Mesenchymal stem cell (in vitro differentiated cells and primary cell): ENCODE results near the gene EYA4.
A peak's percentile ranks its signal among the peaks of the same experiment; 100 is the strongest.

Experiments used
- DNase-seq: peaks from one replicate; pipeline ENCODE4 v3.0.0-alpha.2; 2013
- H2AFZ ChIP-seq: one replicate; pipeline ENCODE4 v1.6.1; 2013; ENCODE audit warnings: low read depth, mild to moderate bottlenecking, control low read depth, inconsistent platforms, low read length, moderate library complexity
- H2AK5ac ChIP-seq: 2 replicates; pipeline ENCODE4 v1.6.1; 2013; ENCODE audit warnings: low read length, moderate library complexity, mild to moderate bottlenecking, inconsistent platforms; ENCODE audit not compliant: severe bottlenecking
- H2BK120ac ChIP-seq: one replicate; pipeline ENCODE4 v1.6.1; 2013; ENCODE audit warnings: low read depth, mild to moderate bottlenecking, inconsistent platforms, low read length, moderate library complexity
- H2BK12ac ChIP-seq, 2 experiments: one replicate each; pipeline ENCODE4 v1.6.1; 2013; ENCODE audit warnings: inconsistent platforms in 2 of 2, low read length in 2 of 2, mild to moderate bottlenecking in 2 of 2, moderate library complexity in 2 of 2, control low read depth in 1 of 2
- H2BK15ac ChIP-seq: one replicate; pipeline ENCODE4 v1.6.1; 2013; ENCODE audit warnings: mild to moderate bottlenecking, low read depth, inconsistent platforms; ENCODE audit not compliant: poor library complexity, severe bottlenecking
- H2BK5ac ChIP-seq: 2 replicates; pipeline ENCODE4 v1.6.1; 2013; ENCODE audit warnings: low read depth, mild to moderate bottlenecking, low read length, control low read depth, inconsistent platforms; ENCODE audit not compliant: poor library complexity, severe bottlenecking
- H3K14ac ChIP-seq, 2 experiments: one replicate each; pipeline ENCODE4 v1.6.1; 2013; ENCODE audit warnings: inconsistent platforms in 2 of 2, low read length in 2 of 2, control low read depth in 1 of 2, mild to moderate bottlenecking in 1 of 2, moderate library complexity in 1 of 2
- H3K18ac ChIP-seq, 2 experiments: one replicate each; pipeline ENCODE4 v1.6.1; 2013; ENCODE audit warnings: inconsistent platforms in 2 of 2, low read length in 2 of 2, control low read depth in 1 of 2, low read depth in 1 of 2, mild to moderate bottlenecking in 1 of 2
- H3K23ac ChIP-seq, 2 experiments: one replicate each; pipeline ENCODE4 v1.6.1; 2013; ENCODE audit warnings: inconsistent platforms in 2 of 2, low read length in 2 of 2, mild to moderate bottlenecking in 2 of 2, moderate library complexity in 2 of 2, control low read depth in 1 of 2
- H3K27ac ChIP-seq: 2 replicates; pipeline ENCODE4 v1.5.1; 2013; ENCODE audit warnings: mild to moderate bottlenecking, moderate library complexity, low read length, control low read depth, inconsistent platforms; ENCODE audit not compliant: poor library complexity, severe bottlenecking
- H3K27me3 ChIP-seq, 2 experiments: 2 replicates each; pipeline versions ENCODE4 v1.6.1 to v1.7.0; 2013; ENCODE audit warnings: low read length in 2 of 2, mild to moderate bottlenecking in 2 of 2, moderate library complexity in 2 of 2, control low read depth in 1 of 2, inconsistent platforms in 1 of 2; ENCODE audit not compliant: control insufficient read depth in 1 of 2, insufficient read depth in 1 of 2
- H3K36me3 ChIP-seq, 2 experiments: 2 replicates each; pipeline versions ENCODE4 v1.6.1 to v1.7.0; 2013; ENCODE audit warnings: low read length in 2 of 2, control low read depth in 1 of 2, inconsistent platforms in 1 of 2, low read depth in 1 of 2, mild to moderate bottlenecking in 1 of 2; ENCODE audit not compliant: insufficient read depth in 2 of 2, control insufficient read depth in 1 of 2
- H3K4ac ChIP-seq, 2 experiments: one replicate each; pipeline ENCODE4 v1.6.1; 2013; ENCODE audit warnings: inconsistent platforms in 2 of 2, low read length in 2 of 2, mild to moderate bottlenecking in 2 of 2, moderate library complexity in 2 of 2, control low read depth in 1 of 2, low read depth in 1 of 2
- H3K4me1 ChIP-seq: 2 replicates; pipeline ENCODE4 v1.6.1; 2013; ENCODE audit warnings: low read depth, low read length, control low read depth; ENCODE audit not compliant: control insufficient read depth, insufficient read depth
- H3K4me2 ChIP-seq: 2 replicates; pipeline ENCODE4 v1.6.1; 2013; ENCODE audit warnings: low read length, mild to moderate bottlenecking, inconsistent platforms; ENCODE audit not compliant: poor library complexity, severe bottlenecking
- H3K4me3 ChIP-seq, 2 experiments: 2 replicates each; pipeline versions ENCODE4 v1.5.1 to v1.7.0; 2013; ENCODE audit warnings: low read length in 2 of 2, mild to moderate bottlenecking in 2 of 2, control low read depth in 1 of 2, low read depth in 1 of 2; ENCODE audit not compliant: insufficient read depth in 1 of 2
- H3K79me1 ChIP-seq: replicated peaks from 2 replicates; pipeline ENCODE4 v1.6.1; 2013; ENCODE audit warnings: mild to moderate bottlenecking, control low read depth, low read length, inconsistent platforms; ENCODE audit not compliant: poor library complexity, severe bottlenecking
- H3K9ac ChIP-seq: 2 replicates; pipeline ENCODE4 v1.7.0; 2013; ENCODE audit warnings: mild to moderate bottlenecking, low read length, moderate library complexity
- H3K9me3 ChIP-seq: 2 replicates; pipeline ENCODE4 v1.7.0; 2013; ENCODE audit warnings: mild to moderate bottlenecking, low read length; ENCODE audit not compliant: control insufficient read depth
- H4K8ac ChIP-seq: one replicate; pipeline ENCODE4 v1.6.1; 2013; ENCODE audit warnings: inconsistent platforms, mild to moderate bottlenecking, low read length, moderate library complexity
- H4K91ac ChIP-seq: one replicate; pipeline ENCODE4 v1.6.1; 2013; ENCODE audit warnings: mild to moderate bottlenecking, low read length, inconsistent platforms
- WGBS: methylation state at CpG from one replicate; pipeline ENCODE4 v1.1.7; 2013; ENCODE audit warnings: mixed read lengths; 5-methylcytosine and 5-hydroxymethylcytosine counted together

The EYA4 gene

DNA sequence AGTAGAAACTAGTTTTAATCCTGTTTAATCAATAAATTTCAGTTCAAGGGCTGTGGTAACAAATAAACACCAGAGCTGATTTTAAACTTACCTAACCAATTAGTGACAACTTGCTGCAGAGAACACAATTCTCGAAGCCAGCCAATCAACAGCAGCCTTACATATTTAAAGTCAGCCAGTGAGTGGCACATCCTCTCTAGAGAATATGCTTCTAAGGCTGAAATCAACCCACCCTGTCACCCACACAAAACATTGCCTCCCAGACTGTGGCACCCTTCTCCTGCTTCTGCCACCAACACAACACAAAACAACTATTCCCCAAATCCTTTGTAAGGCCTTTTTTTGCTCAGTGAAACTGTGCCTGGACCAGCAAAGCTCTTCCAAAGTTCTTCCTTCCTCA, 306.0 kb downstream of the EYA4 start:
- Histone ChIP-seq H3K4me2 (no peak overlapping the region), H3K4me3 (no peak overlapping the region), H3K27ac (no peak overlapping the region), H3K14ac (no peak overlapping the region), H2BK12ac (peak overlapping the region in 1 of 2 experiments; percentile 18), H2BK5ac (no peak overlapping the region), H3K4ac (peak overlapping the region in 1 of 2 experiments; percentile 48), H4K8ac (peak overlapping the region; percentile 4), H3K18ac (no peak overlapping the region), H3K9me3 (no peaks in the 10 kb centered on the region), H3K23ac (no peak overlapping the region), H3K27me3 (no peaks in the 10 kb centered on the region), H2BK120ac (no peak overlapping the region), H3K4me1 (peaks cover 6% of the 10 kb centered on the region), H2BK15ac (no peak overlapping the region), H3K79me1 (no peaks in the 10 kb centered on the region), H2AK5ac (peak overlapping the region; percentile 71), H3K9ac (no peak overlapping the region), H3K36me3 (no peaks in the 10 kb centered on the region), H2AFZ (no peak overlapping the region), H4K91ac (peak overlapping the region; percentile 83)
- WGBS: 94% methylated on average over 1 of the region's 1 CpG
- DNase-seq: no peak

- WGBS: 42% methylated on average over 2 of the region's 4 CpGs
- H3K14ac ChIP-seq: no peak overlapping the region
These were observed 307.4 kb downstream of the EYA4 start for GRCh38 chr6:133548423-133549159.

GRCh38 chr6:133549371-133549801, 308.2 kb downstream of the EYA4 start:
- Histone ChIP-seq H2BK12ac (peak overlapping the region in 1 of 2 experiments; percentile 69), H3K79me1 (no peaks in the 10 kb centered on the region), H3K27me3 (no peaks in the 10 kb centered on the region), H2BK5ac (peak overlapping the region; percentile 59), H4K91ac (no peak overlapping the region), H3K4me3 (no peak overlapping the region), H3K27ac (no peak overlapping the region), H3K14ac (no peak overlapping the region), H3K9me3 (no peaks in the 10 kb centered on the region), H3K4me2 (no peak overlapping the region), H3K36me3 (no peaks in the 10 kb centered on the region), H3K4me1 (peaks cover 4% of the 10 kb centered on the region), H2AK5ac (peak overlapping the region; percentile 71), H2BK15ac (no peak overlapping the region), H3K23ac (no peak overlapping the region), H2AFZ (no peak overlapping the region), H3K4ac (no peak overlapping the region), H3K9ac (no peak overlapping the region), H3K18ac (peak overlapping the region in 1 of 2 experiments; percentile 55), H2BK120ac (no peak overlapping the region), H4K8ac (no peak overlapping the region)
- no peak for DNase-seq
- 54% methylated on average over 4 of the region's 4 CpGs for WGBS

More at GRCh38 chr6:133548423-133549159, 307.4 kb downstream of the EYA4 start:
- Histone ChIP-seq H3K18ac (peak overlapping the region in 1 of 2 experiments; percentile 8), H3K27me3 (no peaks in the 10 kb centered on the region), H2AK5ac (no peak overlapping the region), H3K4me3 (no peak overlapping the region), H4K91ac (no peak overlapping the region), H3K36me3 (no peaks in the 10 kb centered on the region), H2BK120ac (no peak overlapping the region), H2BK5ac (no peak overlapping the region), H3K23ac (no peak overlapping the region), H3K9ac (no peak overlapping the region), H3K4ac (no peak overlapping the region), H3K27ac (peak overlapping the region; percentile 37), H2AFZ (no peak overlapping the region), H3K79me1 (no peaks in the 10 kb centered on the region), H3K4me1 (peaks cover 4% of the 10 kb centered on the region), H3K4me2 (no peak overlapping the region), H4K8ac (no peak overlapping the region), H3K9me3 (no peaks in the 10 kb centered on the region), H2BK15ac (no peak overlapping the region), H2BK12ac (no peak overlapping the region)
- DNase-seq: peak; percentile 75

DNA sequence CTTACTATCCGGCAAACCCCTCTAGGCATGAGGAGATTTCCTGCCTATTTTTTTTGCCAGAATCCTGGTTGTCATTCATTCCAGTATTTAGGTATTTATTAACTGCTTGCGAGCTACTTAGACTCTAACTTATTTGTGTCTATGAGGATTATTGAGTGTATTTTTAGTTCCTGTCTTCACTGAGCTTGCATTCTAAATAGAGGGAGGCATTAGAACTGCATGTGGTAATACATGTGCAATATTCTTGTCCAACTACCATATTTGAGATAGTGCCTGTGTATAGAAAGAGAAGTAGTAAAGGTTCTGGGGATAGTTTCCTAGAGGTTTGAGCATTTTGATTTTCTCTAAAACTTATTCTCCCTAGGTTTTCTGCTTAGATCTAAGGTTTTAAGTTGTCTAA, 308.9 kb downstream of the EYA4 start:
- Histone ChIP-seq H3K9ac (no peak overlapping the region), H3K4me1 (peaks cover 4% of the 10 kb centered on the region), H3K9me3 (no peaks in the 10 kb centered on the region), H3K4ac (no peak overlapping the region), H2BK5ac (no peak overlapping the region), H3K23ac (no peak overlapping the region), H3K14ac (no peak overlapping the region), H3K4me2 (no peak overlapping the region), H3K79me1 (no peaks in the 10 kb centered on the region), H3K36me3 (no peaks in the 10 kb centered on the region), H3K18ac (no peak overlapping the region), H4K8ac (no peak overlapping the region), H2AFZ (no peak overlapping the region), H4K91ac (no peak overlapping the region), H3K27ac (no peak overlapping the region), H3K27me3 (no peaks in the 10 kb centered on the region), H2BK12ac (no peak overlapping the region), H2BK15ac (no peak overlapping the region), H3K4me3 (no peak overlapping the region), H2AK5ac (no peak overlapping the region), H2BK120ac (no peak overlapping the region)
- DNase-seq: no peak
- 92% methylated on average over 1 of the region's 2 CpGs for WGBS
